Measurements from ENCODE around the gene SLC31A2.

DNA sequence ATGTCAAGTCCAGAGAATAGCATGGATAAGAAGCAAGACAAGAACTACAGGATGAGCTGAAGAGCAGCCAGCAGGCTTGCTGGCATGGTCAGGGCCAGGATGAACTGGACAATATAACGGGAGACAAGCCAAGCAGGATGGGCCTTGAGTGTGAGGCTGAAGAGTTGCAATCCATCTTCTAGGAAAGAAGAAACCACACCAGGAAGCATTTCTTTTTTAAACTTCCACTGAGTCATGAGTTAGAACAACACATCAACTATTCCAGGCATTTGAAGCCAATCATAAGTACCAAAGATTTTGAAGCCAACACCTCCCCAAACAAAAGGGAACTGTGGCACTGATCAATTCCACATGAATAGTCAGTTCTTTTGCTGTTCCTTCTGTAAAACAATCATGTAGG lies 27.3 kb downstream of the SLC31A2 start:
- TF ChIP-seq, protein P1, sequence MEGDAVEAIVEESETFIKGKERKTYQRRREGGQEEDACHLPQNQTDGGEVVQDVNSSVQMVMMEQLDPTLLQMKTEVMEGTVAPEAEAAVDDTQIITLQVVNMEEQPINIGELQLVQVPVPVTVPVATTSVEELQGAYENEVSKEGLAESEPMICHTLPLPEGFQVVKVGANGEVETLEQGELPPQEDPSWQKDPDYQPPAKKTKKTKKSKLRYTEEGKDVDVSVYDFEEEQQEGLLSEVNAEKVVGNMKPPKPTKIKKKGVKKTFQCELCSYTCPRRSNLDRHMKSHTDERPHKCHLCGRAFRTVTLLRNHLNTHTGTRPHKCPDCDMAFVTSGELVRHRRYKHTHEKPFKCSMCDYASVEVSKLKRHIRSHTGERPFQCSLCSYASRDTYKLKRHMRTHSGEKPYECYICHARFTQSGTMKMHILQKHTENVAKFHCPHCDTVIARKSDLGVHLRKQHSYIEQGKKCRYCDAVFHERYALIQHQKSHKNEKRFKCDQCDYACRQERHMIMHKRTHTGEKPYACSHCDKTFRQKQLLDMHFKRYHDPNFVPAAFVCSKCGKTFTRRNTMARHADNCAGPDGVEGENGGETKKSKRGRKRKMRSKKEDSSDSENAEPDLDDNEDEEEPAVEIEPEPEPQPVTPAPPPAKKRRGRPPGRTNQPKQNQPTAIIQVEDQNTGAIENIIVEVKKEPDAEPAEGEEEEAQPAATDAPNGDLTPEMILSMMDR (IDR thresholded peaks at IDR 0.05; ENCODE audit: low read depth, low read length) = no peak
- TF ChIP-seq EZH2phosphoT487 (IDR thresholded peaks at IDR 0.05; ENCODE audit: low read depth) = no peak
